GM19438 (cell line): ENCODE data around the gene MCM5.
A peak's percentile ranks its signal among the peaks of the same experiment; 100 is the strongest.
"Not testable (repeated sequence)": the region's sequence is repeated elsewhere in the genome, so short reads cannot be mapped to it uniquely, and the experiment has no call there.

ENCODE experiments used
- ATAC-seq: cut with Tn5 transposase; IDR thresholded peaks from one replicate; pipeline ENCODE4 v1.9.1; 2021; ENCODE audit warnings: low read depth; ENCODE audit not compliant: unreplicated experiment

MCM5 gene

DNA sequence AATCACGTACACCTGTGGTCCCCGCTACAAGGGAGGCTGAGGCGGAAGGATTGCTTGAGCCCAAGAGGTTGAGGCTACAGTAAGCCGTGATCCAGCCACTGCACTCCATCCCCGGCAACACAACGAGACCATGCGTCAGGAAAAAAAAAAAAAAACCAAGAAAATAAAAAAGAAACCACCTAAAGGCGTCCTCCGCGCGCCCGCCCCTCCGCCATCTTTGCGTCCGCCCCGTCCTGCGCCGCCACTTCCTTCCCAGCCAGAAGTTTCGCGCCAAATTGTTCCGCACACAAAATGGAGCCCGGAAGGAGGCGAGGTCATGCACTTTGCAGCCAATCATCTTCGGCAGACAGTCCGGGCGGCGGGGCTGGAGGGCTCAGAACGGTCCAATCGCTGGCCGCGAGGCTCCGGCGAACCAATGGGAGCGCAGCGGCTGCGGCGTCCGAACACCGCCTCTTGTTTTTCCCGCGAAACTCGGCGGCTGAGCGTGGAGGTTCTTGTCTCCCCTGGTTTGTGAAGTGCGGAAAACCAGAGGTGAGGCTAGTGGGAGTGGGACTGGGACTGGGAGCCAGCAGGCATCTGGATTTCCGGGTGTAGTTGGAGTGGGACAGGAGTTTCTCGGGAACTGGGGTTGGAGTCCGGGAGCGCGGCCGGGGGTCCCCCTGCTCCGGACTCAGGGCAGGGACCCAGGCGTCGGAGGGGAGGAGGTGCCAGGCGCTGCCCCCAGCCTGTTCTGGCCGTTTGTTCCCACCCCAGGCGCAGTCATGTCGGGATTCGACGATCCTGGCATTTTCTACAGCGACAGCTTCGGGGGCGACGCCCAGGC, at the start of gene MCM5:
Gene MCM5, plus strand, starts transcription at position 463 of the 823 bp plus-strand sequence. Its CDS starts 299 bp downstream, at position 762.
- peak; percentile 87 for ATAC-seq

DNA sequence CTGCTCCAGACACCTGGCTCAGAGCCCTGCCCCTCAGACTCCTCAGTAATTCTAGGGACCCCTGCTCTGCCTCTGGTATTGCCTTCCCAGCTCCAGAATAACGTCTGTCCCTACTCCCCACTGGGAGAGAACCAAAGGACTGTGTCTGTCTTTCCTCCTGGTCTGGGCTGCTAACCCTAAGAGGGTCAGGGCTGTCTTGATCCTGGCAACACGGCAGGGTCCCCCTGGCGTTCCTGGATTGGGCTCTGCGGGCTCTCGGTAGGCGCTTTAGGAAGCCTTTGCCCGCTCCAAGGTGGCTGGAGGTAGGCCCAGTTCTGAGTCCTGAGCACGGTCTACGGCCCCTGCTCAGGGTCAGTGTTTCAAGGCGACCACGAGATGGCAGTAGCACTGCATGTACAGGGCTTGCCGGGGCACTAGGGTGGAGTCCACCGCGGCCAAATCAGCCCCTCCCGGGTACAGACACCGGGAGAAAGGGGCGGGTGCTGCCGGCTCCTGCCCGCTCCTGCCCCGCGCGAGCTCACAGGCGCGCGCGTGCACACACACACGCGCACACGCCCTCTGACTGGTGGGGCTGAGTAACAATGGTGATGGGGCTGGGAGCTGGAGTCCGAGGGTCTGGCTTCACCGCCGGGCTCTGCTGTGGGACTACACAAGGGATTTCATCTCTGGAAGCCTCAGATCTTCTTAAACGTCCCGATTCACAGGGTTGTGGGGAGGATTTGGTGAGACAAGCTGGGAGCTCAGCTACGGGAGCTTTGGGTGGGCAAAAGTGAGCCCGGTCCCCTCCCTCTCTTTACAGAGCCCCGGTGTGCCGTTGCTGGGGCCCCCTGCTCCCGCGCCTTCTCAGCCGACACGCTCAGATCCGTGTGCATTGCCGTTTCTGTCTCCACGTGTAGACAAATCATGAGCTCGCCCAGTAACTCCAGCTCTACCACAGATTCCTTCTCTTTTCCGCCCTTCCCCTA, 49.1 kb upstream of the MCM5 start:
- peak; percentile 76 for ATAC-seq

GRCh38 chr22:35352214-35353111, 47.5 kb upstream of the MCM5 start:
- ATAC-seq = no peak

DNA sequence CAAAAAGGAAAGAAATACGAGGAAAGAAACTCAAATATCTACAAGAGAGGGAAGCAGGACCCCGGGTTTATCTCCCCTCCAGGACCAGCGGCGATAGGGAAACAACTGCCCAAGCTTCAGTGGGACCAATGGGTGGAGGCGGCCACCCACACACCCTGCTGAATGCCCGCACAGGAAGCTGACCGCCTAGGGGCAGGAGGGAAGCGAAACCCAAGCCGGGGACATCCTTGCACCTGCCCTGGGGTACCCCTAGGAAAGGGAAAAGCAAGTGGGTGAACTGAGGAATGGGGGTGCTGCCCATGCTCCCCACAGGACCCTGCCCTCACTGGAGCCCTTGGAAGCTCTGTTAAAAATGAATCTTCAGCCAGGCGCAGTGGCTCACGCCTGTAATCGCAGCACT, 46.6 kb upstream of the MCM5 start:
- ATAC-seq = no peak

DNA sequence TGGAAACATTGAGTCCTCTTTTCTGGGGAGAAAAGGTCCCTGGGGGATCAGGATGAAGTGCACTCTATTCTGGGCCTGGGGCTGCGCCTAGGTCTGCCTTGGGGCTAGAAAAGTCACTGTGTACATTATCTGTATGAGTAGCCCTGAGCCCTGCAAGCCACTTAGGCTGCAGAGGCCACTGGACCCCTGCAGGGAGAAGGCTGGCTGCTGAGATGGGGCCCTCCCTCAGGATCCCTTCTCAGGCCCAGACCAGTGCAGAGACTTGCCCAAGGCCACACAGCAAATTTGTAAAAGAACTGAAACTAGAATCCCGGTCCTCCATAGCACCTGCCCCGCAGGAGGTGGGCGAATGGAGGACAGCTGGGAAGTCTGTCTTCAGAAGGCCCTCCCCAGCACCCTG, 45.9 kb upstream of the MCM5 start:
- no peak for ATAC-seq

DNA sequence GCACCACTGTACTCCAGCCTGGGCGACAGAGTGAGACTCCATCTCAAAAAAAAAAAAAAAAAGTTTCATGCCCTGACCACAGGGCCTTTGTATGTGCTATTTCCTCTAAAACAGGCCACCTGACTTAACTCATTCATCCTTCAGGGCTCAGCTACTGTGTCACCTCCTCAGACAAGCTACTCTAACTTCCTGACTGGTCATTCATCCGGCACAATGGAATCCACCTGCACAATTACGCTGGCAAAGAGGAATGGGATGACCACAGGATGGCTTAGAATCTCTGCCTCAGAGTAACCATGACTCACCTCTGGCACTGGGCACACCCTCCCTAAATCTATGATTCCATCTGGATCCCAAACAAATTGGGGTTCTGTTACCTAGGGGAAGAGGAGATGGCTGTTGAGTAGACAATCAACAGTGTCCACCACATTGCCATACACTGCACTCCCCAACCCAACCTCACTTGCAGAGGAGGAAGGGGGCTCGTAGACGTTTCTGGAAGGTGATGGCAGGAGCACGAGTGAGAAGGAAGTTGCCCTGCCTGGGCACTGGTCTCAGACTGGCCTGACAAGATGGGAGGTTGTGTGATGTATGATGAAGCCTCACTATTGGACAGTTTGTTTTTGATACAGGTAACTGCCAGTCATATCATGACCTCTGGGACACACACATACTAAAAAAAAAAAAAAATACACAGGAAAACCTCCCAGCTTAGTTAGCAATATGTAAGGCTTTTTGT, 41.9 kb upstream of the MCM5 start:
- ATAC-seq = no peak

- ATAC-seq = no peak
These were observed 40.4 kb upstream of the MCM5 start for GRCh38 chr22:35359380-35360065.

GRCh38 chr22:35361001-35361558, 38.9 kb upstream of the MCM5 start:
- ATAC-seq = no peak

- no peak for ATAC-seq
These were observed 36.3 kb upstream of the MCM5 start for GRCh38 chr22:35363566-35364086.

DNA sequence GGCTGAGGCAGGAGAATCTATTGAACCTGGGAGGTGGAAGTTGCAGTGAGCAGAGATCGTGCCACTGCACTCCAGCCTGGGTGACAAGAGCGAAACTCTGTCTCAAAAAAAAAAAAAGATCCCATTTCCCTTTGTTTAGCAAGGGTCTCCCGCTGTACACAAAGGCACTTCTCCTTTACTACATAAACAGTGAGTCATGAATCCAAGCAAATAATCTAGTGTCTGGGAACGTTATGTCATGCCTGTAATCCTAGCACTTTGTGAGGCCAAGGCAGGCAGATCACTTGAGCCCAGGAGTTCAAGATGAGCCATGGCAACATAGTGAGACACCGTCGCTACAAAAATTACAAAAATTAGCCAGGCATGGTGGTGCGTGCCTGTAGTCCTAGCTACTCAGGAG, 35.7 kb upstream of the MCM5 start:
- ATAC-seq = not testable (repeated sequence)

DNA sequence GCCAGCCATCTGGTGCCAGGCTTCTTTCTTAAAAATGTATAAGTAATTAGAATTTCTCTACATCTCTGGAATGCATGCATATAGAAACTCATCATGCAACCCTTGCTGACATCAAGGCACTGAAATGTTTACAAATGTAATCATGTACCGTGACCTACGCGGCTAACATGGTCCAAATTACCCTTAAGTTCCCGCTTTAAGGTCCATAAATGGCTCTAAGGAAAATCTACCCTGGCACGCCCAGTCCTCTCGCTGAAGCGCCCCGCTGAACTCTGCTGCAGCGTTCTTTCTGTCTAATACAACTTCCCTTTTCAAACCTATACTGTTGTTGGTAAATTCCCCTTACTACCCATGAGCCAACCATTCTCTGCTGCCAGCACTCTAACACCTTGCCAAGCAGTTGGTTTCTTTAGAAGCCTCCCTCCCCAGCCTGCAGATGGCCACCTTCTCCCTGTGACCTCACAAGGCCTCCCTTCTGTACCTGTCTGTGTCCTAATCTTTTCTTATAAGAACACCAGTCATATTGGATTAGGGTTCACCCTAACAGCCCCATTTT, 32.5 kb upstream of the MCM5 start:
- ATAC-seq = no peak

DNA sequence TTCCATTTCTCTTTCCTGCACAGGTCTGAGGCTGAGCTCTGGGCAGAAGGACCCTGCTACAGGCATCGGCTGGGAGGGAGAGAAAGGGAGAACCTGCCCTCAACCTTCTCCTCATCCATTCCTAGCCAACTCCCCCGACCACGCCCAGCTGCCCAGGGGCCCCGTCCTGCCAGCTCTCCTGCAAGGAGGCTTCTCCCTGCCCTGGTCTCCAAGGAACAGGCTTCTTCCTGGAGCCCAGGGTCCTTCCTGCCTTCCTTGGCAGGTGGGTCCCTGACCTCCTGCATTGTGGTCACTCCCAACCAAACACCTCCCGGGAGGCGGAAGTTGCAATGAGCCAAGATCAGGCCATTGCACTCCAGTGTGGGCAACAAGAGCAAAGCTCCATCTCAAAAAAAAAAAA, 31.6 kb upstream of the MCM5 start:
- no peak for ATAC-seq

DNA sequence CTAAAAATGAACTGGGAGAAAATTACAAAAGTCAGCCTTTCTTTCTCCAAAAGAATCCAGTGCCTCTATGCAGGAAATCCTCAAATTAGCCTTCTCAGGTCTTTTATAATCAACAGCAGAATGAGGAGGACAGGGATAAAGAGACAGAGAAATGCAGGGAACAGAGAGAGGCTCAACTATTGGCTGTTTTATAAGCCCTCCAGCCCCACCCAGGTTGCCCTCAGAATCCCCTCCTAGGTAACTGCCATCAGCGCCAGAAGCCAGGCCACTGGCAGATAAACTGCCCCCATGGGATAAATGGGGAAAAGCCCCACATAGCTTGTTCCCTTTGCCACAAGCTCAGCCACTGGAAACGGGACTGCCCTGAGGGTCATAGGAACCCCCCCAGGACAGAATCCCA, 29.9 kb upstream of the MCM5 start:
- no peak for ATAC-seq

GRCh38 chr22:35373781-35374180, 26.2 kb upstream of the MCM5 start:
- no peak for ATAC-seq

GRCh38 chr22:35375031-35375430, 24.9 kb upstream of the MCM5 start:
- no peak for ATAC-seq

- no peak for ATAC-seq
These were observed 24.4 kb upstream of the MCM5 start for GRCh38 chr22:35375526-35375925.

DNA sequence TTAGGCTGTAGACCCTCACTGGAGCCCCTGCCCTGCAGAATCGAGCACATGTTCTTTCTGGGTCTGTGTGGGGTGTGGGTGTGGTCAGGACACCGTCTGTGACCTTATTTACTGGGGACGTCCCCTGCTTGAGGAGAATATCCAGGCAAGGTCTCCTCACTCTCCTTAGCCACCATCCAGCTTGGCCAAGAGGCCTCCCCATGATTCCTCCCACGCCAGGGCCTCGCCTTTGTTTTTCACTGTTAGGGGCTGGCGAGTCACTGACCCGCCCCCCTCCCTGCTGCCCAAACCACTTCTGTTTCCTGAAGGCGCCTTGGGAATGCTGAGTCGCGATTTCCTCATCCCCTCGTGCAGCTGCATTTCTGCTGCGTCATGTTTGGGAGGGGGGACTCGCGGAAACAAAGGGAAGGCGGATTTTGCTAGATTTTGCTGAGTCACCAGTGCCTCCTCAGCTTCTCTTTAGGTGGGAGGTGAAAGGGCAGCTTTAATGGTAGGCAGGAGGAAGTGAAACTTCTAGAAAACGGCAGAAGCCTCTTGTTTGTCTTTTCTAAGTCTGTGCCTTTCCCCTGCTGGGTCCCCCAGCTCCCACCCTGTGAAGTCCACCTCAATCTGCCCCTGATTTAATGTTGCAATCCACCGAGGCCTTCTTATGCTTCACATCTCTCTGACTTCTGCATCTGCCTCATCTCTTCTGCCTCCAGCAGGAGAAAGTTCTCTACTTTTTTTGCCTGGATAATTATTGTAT, 23.0 kb upstream of the MCM5 start:
- ATAC-seq = peak; percentile 66

- ATAC-seq = no peak
These were observed 22.2 kb upstream of the MCM5 start for GRCh38 chr22:35377735-35378134.
